ENCODE results near the gene HTR3B.
"Not testable (repeated sequence)": the region's sequence is repeated elsewhere in the genome, so short reads cannot be mapped to it uniquely, and the experiment has no call there.

The HTR3B gene

DNA sequence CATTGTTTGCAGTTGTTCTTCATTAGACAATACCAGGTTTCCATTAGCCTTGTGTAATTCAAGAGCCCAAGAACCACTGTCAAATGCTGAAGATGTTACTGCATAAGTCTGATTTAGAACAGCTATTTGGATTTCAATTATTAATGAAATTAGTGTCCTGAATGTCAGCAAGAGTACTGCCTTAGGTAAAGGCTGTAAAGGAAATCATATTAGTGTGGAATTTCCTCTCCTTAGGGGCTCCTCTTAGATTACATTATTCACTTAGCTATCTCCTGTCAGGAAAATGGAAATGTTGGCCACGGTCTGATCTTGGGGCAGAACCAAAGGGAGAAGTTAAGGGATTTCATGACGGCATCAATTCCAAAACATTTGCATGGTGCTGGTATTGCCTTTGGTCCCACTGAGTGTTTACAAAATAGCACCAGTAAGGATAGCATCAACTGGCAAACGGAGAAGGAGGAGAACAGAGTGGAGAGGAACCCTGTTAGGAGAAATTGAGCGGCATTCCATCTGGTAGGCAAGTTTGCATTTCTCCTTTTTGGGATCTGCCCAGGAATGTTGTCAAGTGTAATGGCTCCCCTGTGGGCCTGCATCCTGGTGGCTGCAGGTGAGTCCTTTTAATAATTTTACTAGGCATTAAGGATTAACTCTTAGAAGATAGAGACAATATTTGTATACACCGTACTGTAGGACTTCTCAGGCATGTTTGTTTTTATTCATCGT, at the start of gene HTR3B:
HTR3B (plus strand) TSS at position 418 of the 723 bp plus-strand sequence; CDS start at position 556, 138 bp downstream.
- no peak for ATAC-seq

- ATAC-seq: no peak
Observed at GRCh38 chr11:113855803-113856202, 48.8 kb upstream of the HTR3B start.

- no peak for ATAC-seq
Observed at GRCh38 chr11:113856966-113857759, 47.4 kb upstream of the HTR3B start.

DNA sequence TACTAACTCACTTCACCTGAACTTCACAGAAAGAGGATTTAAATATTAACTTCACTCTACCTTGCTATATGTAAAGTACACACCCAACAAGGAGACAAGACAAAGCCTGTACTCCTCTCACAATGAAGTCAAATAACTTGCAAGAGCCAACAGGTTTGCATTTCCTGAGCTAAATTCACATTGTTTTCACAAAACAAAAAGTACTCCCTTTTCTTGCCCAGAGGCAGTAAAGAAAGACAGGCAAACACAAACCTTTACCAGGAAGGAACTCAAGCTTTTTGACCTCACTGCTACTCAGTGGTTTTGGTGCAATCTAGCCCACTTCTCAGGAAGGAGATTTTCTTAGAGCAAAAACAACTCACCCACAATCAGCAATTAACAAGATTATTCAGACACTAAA, 44.9 kb upstream of the HTR3B start:
- ATAC-seq: no peak

GRCh38 chr11:113862435-113862834, 42.2 kb upstream of the HTR3B start:
- no peak for ATAC-seq

GRCh38 chr11:113864410-113864809, 40.2 kb upstream of the HTR3B start:
- no peak for ATAC-seq

DNA sequence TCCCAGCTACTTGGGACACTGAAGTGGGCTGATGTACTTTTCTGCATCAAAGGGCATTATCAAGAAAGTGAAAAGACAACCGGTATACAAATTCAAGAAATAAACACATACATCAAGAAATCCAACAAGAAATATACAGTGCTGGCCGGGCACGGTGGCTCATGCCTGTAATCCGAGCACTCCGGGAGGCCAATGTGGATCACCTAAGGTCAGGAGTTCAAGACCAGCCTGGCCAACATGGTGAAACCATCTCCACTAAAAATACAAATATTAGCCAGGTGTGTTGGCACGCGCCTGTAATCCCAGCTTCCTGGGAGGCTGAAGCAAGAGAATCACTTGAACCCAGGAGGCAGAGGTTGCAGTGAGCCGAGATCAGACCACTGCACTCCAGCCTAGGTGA, 38.7 kb upstream of the HTR3B start:
- no peak for ATAC-seq

GRCh38 chr11:113867843-113868503, 36.6 kb upstream of the HTR3B start:
- ATAC-seq: no peak

DNA sequence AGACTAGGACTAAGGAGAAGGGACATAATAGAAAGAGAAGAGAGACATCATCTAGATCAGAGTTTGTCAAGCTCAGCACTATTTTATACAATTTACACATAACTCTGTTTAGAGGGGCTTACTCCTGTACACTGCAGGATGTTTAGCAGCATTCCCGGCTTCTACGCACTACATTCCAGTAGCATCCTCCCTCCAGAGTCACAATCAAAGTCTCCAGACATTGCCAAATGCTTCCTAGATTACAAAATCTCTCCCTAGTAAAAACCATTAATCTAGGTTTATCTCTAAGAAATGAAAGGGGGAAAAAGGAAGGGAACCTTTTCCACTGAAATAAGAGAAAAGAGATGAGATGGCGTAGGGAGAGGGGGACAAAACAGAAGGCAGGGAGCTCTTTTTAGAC, 33.3 kb upstream of the HTR3B start:
- ATAC-seq: no peak

DNA sequence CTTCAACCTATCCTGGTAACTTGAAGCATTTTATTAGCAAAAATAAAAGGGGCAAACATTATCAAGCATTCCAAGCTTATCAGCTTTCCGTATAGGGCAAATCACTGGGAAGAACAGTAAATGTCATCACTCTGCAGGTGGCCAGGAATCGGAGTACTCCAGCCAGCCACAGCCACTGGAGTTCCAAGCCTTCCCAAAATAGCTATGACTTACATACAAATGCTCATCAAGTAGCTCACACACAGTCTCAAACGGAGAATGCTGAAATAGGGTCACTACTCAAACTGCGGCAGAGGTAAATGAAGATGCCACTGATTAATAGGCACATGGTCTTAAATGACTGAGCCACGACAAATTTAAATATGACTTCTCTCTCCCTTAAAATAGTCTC, 31.4 kb upstream of the HTR3B start:
- no peak for ATAC-seq

GRCh38 chr11:113874096-113874495, 30.5 kb upstream of the HTR3B start:
- no peak for ATAC-seq

DNA sequence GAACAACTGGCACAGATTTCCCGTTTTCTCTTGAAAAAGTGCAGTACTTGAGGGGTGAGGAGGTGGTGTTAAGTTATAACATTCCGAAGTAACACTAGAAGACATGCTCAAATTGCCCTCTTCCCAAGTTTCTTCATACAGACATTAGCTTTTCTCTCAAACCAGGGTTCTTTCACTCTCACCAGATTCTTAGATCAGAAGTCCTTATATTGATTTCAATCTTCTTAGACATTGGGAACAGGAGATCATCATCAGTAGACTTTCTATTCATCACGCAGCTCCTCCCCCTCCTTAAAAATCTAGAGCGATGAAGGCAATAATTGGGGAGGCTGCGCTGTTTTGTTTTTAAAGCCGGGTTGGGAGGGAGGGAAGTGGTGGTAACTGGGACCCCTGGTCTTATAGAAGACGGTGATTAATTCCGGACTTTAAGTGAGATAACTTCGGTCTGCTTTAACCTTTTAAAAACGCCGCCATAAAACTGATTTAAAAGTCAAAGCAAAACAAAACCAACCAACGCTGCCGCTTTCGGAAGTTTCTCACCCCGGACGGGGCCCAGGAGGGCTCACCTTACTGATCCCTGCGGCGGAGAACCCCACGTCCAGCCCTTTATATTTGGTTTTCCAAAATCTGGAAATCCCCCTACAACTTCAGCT, 29.9 kb upstream of the HTR3B start:
- ATAC-seq: peak; percentile 33 to 35

- peak; percentile 76 to 79 for ATAC-seq
Observed at GRCh38 chr11:113875234-113876073, 29.1 kb upstream of the HTR3B start, which contains the start of gene USP28. USP28 (minus strand) TSS chr11:113875572; CDS start chr11:113875501, 71 bp downstream.

- no peak for ATAC-seq
Observed at GRCh38 chr11:113876074-113876797, 28.4 kb upstream of the HTR3B start.

GRCh38 chr11:113876798-113877669, 27.6 kb upstream of the HTR3B start:
- ATAC-seq: no peak

DNA sequence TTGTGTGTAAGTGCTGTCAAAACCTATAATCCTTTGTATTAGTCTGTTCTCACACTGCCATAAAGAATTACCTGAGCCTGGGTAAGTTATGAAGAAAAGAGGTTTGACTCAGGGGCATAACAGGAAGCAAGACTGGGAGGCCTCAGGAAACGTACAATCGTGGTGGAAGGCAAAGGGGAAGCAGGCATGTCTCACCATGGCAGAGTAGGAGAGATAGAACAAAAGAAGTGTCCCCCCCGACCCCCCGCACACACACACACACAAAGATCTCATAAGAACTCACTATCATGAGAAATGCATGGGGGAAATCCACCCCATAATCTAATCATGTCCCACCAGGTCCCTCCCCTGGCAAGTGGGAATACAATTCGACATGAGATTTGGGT, 26.9 kb upstream of the HTR3B start:
- no peak for ATAC-seq

DNA sequence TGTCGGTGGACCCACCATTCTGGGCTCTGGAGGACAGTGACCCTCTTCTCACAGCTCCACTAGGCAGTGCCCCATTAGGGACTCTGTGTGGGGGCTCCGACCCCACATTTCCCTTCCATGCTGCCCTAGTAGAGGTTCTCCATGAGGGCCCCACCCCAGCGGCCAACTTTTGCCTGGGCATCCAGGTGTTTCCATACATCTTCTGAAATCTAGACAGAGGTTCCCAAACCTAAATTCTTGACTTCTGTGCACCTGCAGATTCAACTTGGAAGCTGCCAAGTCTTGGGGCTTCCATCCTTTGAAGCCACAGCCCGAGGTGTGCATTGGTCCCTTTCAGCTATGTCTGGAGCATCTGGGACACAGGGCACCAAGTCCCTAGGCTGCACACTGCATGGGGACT, 25.1 kb upstream of the HTR3B start:
- not testable (repeated sequence) for ATAC-seq

GRCh38 chr11:113880971-113881370, 23.6 kb upstream of the HTR3B start:
- no peak for ATAC-seq

DNA sequence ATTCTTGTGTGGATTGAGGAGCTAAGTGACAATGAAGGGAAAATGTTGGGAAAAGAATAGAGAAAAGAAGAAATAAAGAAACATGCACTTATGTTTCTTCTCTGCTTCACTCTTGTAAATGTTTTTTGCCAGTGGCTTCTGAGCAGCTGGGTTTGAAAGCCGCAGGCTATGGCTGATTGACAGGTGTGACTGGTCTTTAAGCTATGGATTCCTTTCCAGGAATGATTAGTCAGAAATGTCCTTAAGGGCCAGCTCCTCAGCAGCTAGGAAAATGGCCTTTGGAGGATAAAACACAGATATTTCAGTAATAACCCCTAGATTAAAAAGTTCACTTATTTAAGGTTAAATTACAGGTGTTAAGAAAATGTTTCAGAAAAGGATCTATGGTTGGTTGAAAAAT, 22.7 kb upstream of the HTR3B start:
- ATAC-seq: no peak

DNA sequence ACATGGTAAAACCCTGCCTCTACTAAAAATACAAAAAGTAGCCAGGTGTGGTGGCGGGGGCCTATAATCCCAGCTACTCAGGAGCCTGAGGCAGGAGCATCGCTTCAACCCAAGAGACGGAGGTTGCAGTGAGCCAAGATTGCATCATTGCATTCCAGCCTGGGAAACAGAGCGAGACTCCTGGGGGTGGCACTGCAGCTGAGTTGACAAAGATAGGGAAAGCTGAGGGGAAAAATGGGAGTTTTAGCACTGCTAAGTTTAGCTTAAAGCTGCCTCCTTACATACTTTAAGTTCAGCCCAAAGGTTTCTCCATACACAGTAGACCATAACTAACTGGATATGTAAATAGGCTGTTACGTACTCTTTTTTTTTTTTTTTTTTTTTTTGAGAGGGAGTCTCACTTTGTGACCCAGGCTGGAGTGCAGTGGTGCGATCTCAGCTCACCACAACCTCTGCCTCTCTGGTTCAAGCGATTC, 20.2 kb upstream of the HTR3B start:
- ATAC-seq: no peak

All from activated CD4-positive, CD25-positive, alpha-beta regulatory T cell treated with anti-CD3 and anti-CD28 coated beads, Interleukin-2, amount 50 U/mL, for 24 hours (primary cell).